HG03060 (cell line): ENCODE data around the gene ANO3.

ENCODE experiments used
- ATAC-seq: cut with Tn5 transposase; IDR thresholded peaks from one replicate; pipeline ENCODE4 v1.9.1; 2021; ENCODE audit warnings: low read depth, moderate number of reproducible peaks; ENCODE audit not compliant: unreplicated experiment

ANO3 gene

GRCh38 chr11:26353010-26353409, 21.1 kb downstream of the ANO3 start:
- no peak for ATAC-seq

DNA sequence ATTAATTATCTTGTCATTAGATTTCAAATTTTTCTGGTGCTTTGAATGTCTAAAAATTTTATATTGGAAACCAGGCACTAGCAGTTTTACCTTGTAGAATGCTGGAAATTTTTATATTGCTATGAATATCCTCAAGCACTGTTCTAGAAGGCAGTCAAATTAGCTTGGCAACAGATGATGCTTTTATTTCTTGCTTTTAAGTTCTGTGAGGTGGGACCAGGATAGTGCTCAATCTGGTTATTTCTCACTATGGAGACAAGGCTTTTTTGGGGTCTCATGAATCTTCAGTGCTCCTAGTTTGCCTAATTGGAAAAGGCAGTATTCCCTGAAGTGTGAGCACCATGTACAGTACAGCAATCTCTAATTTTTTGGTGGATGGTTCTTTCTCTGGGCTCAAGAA, 27.1 kb downstream of the ANO3 start:
- ATAC-seq: no peak

DNA sequence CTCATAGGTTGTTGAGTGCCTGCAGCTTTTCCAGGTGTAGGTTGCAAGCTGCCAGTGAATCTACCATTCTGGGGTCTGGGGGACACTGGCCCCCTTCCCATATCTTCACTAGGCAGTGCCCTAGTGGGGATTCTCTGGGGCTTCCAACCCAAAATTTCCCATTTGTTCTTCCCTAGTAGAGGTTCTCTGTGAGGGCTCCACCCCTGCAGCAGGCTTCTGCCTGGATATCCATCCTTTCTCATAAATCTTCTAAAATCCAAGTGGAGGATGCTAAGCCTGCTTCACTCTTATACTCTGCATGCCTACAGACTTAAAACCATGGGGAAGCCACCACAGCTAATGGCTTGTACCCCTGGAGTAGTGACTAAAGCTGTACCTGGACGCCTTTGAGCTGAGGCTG, 33.4 kb downstream of the ANO3 start:
- no peak for ATAC-seq

- no peak for ATAC-seq
Measured at GRCh38 chr11:26377619-26378018, 45.7 kb downstream of the ANO3 start.

DNA sequence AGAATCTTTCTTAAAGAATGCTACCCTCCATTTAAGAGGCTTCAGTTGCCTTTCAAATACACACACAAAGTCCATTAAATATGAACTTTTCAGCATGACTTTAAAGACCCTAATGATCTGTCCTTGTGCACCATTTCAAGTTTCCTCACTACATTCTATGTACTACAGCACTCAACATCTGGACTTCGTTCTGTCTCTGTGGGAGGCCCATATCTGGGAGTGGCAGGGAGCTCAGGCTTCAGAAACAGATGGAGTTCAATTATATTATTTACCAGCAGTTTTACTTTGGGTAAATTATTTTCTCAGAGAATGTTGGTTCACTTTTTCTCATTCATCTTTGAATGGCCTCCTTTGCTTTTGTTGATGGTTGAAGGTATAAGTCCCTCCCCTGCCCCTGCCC, 67.4 kb downstream of the ANO3 start:
- ATAC-seq: no peak

DNA sequence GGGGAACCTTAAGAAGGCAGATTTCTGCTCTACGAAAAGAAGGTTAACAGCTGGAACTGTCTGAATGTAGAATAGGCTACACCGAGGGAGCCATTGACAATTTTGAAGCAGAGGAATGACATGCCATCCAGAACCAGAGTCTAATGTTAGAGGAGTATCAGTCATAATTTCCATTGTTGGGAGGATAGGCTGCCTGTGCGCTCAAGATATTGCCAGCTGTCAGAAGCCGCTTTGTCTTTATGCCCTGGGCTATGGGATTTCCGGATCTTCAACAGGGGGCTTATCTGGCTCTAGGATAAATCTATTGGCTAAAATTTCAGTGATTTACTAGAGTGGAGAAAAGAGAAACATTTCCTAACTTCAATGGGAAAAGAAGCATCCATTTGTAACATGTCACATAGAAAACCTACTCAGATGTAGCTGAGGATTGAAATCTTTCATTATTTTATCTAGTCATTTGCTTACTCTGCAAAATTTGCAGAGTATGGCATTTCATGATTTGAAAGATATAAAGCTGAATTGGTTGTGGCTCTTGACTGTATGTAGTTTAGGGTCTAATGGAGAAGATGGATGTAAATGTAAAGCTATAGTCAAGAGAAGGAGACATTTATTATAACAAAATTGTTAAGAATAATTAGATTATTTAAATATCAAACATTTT, 78.9 kb downstream of the ANO3 start:
- no peak for ATAC-seq

DNA sequence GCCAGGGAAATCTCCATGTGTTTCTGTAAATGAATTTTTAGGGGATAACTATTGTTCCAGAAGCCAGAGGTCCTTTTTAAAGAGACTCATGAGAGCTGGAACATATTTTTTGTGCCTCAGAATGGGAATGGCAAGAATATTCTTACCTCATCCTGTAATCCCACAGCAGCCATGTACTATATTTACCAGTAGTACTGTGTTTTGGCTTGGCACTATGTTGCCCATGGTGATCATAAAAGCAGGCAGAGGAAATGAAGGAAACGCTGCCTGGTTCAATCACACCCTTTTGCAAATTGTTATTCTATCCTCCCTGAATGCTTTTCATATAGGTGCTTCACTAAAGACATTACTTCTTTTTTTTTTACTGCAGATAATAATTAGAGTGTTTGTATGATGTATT, 81.0 kb downstream of the ANO3 start:
- no peak for ATAC-seq

DNA sequence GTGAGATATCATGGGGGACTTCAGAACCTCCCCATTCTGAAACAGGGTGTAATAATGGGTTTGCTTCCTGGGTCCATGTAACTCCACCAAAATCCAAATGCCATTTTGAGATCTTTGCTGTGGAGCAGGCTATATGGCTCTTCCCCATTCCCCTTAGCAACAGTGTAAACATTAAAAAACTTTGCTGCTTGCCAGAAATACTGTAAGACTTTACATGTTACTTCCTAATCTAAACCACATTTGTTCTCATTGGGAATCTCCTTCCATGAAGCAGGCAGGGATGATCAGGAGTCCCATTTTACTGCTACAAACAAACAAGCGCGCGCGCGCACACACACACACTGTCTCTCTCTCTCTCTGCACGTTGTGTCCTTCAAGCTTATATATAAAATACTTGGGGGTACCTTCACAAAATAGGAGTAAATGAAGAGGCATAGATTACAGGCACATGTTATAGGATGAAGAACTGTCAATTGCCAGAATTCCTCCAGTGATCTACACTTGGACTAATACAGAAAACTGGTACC, 86.5 kb downstream of the ANO3 start:
- no peak for ATAC-seq

- no peak for ATAC-seq
Measured at GRCh38 chr11:26420331-26420730, 88.4 kb downstream of the ANO3 start.

DNA sequence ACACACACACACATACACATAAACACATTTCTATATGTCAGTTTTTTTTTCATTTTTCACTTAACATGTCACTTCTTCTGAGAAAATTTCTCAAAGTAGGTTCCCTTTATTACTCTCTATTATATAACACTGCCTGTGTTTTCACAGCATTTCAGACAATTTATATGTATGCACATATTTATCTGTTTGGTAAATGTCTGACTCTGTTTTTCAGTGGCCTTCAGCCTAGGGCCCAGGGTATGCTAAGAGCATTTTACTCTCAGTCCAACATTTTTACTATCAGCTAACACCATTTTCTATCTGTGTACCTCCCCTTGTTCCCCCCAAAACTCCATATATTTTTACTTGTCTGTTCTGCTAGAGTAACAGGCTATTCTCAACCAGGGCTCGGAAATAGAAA, 92.3 kb downstream of the ANO3 start:
- ATAC-seq: no peak

DNA sequence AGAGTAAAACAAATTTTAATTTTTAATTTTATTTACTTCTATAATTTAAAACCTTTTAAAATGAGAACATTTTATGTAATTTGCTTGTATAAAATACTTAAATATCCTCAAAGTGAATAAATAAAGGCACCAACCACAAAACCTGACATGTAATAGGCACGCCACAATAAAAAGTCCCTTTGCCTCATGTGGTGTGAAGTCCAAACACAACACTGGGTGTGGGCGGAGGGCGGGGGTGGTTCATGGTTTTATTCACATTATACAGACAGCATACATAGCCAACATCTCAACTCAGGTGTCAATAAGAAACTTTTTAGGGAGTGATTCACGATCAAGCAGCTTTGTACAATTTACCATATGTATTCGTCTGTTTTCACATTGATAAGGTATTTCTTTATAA, 107.9 kb downstream of the ANO3 start:
- ATAC-seq: no peak

DNA sequence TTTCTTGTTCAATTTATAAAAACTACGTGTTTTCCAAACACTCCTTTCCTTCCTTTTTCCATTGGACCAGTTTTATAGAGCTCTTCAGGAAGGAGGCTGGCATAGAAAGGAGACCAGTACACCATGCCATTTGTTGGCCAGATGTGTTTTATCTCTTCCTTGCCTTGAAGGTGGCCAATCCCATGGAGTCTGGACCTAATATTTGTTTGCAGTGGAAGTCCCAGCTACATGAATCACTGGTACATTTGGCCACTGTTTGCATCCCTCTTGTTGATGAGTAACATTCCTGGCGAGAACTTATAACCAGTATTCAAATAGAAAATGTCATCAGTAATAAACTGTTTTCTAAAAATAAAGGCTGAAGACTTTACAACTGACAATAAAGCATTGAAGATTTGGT, 110.2 kb downstream of the ANO3 start:
- ATAC-seq: no peak

DNA sequence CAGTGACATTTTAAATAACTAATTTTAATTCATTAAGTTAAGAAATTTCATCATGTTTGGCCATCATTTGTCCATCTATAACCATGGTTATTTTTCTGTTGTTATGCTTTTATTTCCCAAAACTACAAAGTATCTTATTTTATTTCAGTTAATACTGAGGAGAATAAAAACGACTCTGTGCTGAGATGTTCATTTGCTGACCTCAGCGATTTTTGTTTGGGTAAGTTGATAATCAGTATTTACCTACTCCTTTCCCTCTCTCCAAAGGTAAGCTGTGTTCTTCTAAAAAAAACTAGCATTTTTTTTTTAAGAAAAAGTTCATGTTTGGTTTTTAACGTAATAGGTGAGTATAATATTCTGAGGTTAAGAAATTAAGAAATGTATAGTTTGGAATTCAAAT, 111.7 kb downstream of the ANO3 start:
- ATAC-seq: no peak

DNA sequence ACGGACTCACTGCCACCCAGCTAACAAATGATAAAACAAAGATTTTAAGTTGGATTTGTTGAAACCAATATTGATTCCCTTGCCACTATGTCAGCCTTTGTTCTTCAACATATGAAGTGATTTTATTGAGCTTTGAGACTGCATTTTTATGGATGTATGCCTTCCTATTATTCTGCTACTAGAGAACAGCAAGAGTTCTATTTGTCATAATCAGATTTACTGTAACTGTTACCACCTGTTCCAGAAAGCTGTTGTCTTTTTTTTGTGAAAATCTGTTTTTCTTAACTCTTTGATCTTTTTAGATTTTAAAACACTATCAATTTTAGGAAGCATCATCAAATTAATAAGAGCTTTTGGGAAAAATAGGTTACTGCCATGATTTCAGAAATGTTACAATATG, 125.7 kb downstream of the ANO3 start:
- no peak for ATAC-seq

- no peak for ATAC-seq
Measured at GRCh38 chr11:26465274-26465673, 133.3 kb downstream of the ANO3 start.

DNA sequence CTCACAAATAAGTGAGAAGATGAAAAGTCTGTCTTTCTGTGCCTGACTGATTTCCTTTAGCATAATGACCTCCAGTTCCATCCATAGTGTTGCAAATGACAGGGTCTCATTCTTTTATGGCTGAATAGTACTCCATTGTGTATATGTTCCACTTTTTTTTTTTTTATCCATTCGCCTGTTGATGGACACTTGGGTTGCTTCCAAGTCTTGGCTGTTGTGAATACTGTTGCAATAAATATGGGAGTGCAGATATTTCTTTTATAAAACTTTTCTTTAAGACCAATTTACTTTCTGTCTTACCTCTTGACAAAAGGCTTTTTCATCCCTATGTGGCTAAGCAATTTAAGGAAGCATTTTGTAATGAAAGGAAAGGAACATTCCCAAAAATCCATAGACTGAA, 135.6 kb downstream of the ANO3 start:
- ATAC-seq: no peak

GRCh38 chr11:26470992-26471391, 139.1 kb downstream of the ANO3 start:
- no peak for ATAC-seq

GRCh38 chr11:26473216-26474194, 141.6 kb downstream of the ANO3 start:
- no peak for ATAC-seq

- ATAC-seq: no peak
Measured at GRCh38 chr11:26474401-26474800, 142.5 kb downstream of the ANO3 start.

DNA sequence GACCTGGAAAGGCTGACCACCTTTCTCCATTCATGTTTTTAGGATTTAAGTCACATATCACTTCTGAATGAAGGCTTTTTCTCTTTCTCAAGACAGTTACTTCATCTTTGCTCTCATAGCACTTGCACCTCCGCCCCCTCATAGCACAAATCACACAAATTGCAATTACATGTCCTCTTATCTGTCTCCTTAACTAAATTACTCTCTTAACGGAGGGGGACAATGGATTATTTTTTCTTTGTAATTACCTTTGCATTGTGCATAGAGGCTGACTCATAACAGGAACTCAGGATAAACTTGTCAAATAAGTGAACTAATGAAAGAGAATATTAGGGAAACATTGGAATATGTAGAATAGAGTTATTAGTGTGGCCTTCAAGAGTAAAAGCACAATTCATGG, 145.5 kb downstream of the ANO3 start:
- ATAC-seq: no peak

GRCh38 chr11:26478710-26479109, 146.8 kb downstream of the ANO3 start:
- no peak for ATAC-seq

DNA sequence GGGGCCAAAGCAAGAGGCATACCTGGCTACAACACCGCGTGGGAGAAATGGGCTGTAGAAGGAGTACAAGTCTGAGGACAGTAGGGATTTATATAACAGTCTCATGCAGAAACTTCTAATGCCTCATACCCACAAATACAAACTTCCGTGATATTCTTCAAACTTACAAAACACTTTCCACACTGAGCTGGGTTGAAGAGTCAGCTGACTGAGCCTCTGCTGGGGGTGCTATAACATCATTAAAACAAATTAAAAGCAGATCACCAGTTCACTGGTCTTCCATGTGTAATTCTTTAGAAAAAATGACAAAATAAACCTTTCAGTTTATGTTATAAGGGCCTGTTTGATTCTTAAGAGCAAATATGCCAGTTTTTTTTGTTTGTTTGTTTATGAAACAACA, 148.1 kb downstream of the ANO3 start:
- no peak for ATAC-seq
